GM21423 (cell line): ENCODE results near the gene KRT6C.

ENCODE experiments used
- ATAC-seq: cut with Tn5 transposase; IDR thresholded peaks from one replicate; pipeline ENCODE4 v1.9.1; 2021; ENCODE audit warnings: mild to moderate bottlenecking, moderate library complexity; ENCODE audit not compliant: unreplicated experiment

The KRT6C gene

GRCh38 chr12:52473768-52474167, at the start of gene KRT6C:
Gene KRT6C, minus strand, starts transcription at chr12:52473805. Its CDS starts 68 bp downstream, at chr12:52473737.
- no peak for ATAC-seq

DNA sequence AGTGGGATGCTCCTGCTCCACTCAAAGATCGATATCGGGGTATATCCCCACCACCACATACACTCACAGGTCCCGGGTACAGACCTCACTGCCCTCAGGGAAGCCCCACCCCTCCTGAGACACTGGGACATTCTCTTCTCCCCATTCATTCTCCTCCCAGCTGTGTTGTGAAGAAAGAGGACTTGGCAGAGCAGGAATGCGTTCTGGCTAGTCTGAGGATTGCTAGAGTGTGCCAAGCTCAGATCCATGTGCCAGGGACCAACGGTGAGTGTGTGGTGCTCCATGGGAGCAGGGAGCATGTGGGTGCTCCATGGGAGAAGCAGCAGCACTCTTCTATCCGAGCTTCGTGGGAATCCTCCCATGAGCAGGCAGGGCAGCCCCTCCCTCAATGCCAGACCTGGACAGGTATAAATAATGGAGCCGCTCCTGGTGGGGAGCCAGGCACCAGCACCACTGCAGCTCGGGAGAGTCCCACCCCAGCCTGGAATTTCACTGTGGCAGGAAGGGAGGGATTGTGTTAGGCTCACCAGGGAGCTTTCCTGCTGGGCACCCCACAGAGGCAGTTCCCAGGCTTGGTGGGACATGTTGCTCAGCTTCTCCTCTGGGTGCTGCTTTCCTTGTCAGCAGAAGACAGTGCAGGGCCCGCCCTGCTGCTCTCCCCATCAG, 48.9 kb upstream of the KRT6C start:
- no peak for ATAC-seq

GRCh38 chr12:52521568-52522266, 48.1 kb upstream of the KRT6C start:
- ATAC-seq: no peak

GRCh38 chr12:52521175-52521567, 47.6 kb upstream of the KRT6C start:
- ATAC-seq: no peak

DNA sequence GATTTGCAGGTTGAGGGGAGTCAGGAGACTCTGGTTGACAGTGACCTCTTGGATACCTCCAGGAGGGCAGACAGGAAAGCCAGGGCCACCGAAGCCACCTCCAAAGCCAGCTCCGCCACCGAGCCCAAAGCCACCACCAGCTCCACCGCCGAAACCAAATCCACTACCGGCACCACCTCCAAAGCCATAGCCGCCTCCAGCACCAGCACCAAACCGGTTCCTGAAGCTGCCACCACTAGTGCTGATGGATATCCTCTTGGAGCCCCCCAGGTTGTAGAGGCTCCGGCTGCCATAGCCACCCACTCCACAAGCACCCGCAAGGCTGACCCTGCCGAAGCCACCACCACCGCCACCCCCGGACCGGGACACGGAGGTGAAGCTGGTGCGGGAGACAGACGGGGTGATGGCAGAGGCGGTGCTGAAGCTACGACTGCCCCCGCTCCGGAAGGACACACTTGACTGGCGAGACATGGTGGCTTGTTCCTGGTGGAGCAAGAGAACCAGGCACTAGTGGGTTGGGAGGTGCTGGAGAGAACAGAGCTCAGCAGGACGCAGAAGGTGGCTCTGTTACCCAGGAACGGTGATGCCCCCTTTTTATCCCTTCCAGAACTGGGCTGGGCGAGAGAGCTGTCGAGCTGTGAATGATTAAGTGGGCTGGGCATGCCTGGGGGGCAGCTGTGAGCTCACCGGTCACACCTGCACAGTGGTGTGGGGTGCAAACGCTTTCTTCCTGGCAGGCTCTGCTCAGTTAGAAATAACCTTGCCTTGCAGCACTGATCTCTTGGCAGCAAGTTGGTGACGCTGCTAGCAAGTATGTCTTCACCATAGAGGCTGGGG, 46.4 kb upstream of the KRT6C start, which contains the start of gene KRT5:
Gene KRT5 (minus strand): TSS at position 569 of the 837 bp plus-strand sequence. CDS start 98 bp downstream, at position 471.
- no peak for ATAC-seq

DNA sequence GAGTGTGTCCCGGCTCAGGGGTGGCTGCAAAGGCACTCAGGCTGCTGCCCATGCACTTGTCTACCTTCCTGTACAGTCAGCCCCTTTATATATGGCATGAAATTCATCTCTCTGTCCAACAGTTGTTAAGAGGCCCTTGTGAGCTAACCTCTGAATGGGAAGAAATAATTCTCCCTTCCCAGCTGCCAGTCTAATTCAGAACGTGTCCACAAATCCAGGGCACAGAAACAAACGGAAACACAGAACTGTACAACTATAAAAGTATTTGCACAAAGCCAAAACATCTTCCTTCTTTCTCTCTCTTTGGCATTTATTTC, 45.7 kb upstream of the KRT6C start:
- no peak for ATAC-seq

GRCh38 chr12:52518574-52519386, 45.2 kb upstream of the KRT6C start:
- no peak for ATAC-seq

DNA sequence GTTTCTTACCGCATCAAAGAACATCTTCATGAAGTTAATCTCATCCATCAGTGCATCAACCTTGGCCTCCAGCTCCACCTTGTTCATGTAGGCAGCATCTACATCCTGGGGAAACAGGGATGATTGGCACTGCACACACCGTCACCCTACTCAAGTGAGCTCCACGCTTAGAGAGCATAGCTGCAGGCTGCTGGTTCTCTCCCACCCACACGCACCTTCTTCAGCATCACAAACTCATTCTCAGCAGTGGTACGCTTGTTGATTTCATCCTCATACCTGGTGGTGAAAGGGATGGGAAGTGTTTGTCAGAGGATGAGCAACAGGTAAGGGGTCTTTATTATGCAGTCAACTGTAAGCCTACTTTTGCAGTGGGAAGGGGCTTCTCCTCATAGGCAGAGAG, 44.3 kb upstream of the KRT6C start:
- no peak for ATAC-seq

DNA sequence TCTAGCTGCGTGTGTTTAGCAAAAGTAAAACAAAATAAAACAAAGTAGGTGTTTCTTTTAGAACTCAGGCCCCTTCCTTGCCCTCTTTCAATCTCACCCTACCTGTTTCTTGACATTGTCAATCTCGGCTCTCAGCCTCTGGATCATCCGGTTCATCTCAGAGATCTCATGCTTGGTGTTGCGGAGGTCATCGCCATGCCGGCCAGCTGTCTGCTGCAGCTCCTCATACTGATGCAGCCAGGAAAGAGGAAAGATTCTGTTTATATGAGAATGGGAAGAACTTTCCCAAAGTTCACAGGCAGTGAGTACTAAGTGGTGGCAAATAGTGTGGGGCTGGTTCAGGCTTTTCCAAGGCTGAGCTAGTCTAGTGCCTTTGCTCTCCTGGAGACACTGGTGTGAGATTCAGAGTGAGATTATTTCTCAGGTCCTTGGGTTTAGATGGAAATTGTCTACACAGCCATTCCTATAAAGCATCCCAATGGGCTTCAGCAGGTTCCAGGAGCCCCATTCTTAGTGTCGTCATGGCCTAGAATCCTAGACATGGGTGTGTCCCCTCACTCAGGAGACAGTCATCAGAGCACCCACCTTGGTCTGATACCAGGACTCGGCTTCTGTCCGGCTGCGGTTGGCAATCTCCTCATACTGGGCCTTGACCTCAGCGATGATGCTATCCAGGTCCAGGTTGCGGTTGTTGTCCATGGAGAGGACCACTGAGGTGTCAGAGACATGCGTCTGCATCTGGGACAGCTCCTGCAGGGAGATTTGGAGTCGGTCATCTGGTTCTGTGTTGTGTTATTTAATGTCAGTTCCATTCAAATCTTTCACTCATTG, 43.6 kb upstream of the KRT6C start:
- ATAC-seq: no peak

DNA sequence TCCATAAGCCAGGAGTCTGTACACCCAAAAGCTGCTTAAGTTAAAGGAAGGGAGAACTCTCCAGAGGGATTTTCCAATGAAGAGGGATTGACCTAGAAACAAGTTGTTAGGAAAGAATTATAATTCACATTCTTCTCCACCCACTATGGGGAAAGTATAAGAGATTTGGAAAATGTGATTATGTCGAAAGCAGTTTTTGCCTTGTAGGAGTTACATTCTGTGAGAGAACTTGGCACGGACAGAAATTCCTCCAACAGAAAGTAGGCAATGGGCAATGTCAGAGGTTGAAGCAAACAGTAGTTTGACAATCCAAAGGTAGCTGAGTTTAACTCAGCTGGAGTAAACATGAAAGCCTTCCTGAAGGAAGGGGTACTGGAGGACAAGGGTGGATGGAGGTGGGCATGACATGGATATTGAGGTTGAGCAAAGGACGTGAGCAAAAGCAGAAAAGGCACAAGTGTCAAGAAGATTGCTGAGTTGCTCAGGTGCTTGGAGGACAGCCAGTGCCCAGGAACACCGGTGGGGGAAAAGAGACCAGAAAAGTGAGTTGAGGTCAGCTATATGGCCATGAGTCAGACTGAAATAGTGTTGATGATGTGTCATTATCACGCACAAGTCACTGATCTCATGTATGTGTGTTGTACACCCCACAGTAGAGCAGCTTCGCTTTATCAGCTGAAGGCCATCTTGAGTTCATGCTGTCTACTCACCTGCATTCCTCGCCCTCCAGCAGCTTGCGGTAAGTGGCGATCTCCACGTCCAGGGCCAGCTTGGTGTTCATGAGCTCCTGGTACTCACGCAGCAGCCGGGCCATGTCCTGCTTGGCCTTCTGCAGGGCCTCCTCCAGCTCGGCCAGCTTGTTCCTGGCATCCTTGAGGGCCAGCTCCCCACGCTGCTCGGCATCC, 42.6 kb upstream of the KRT6C start:
- no peak for ATAC-seq

GRCh38 chr12:52515319-52515646, 41.7 kb upstream of the KRT6C start:
- no peak for ATAC-seq

GRCh38 chr12:52514471-52515318, 41.1 kb upstream of the KRT6C start:
- ATAC-seq: no peak

- ATAC-seq: no peak
Observed at GRCh38 chr12:52513736-52514135, 40.1 kb upstream of the KRT6C start.

GRCh38 chr12:52508211-52508610, 34.6 kb upstream of the KRT6C start:
- no peak for ATAC-seq

GRCh38 chr12:52506858-52507715, 33.5 kb upstream of the KRT6C start:
- no peak for ATAC-seq

- ATAC-seq: no peak
Observed at GRCh38 chr12:52502877-52503276, 29.3 kb upstream of the KRT6C start.

DNA sequence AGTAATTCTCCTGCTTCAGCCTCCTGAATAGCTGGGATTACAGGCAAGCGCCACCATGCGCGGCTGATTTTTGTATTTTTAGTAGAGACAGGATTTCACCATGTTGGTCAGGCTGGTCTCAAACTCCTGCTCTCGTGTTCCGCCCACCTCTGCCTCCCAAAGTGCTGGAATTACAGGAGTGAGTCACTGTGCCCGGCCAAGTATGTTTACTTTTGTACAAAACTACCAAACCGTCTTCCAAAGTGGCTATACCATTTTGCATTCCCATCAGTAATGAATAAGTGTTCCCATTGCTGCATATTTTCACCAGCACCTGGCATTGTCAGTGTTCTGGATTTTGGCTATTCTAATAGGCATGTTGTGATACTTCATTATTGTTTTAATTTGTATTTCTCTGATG, 27.9 kb upstream of the KRT6C start:
- ATAC-seq: no peak
